Activated CD4-positive, alpha-beta T cell treated with anti-CD3 and anti-CD28 coated beads for 1 hour (primary cell): Measurements from ENCODE around the gene LYST.

Experiments used
- DNase-seq: peaks from one replicate; pipeline ENCODE4 v3.0.0-alpha.2; 2020

Gene LYST

DNA sequence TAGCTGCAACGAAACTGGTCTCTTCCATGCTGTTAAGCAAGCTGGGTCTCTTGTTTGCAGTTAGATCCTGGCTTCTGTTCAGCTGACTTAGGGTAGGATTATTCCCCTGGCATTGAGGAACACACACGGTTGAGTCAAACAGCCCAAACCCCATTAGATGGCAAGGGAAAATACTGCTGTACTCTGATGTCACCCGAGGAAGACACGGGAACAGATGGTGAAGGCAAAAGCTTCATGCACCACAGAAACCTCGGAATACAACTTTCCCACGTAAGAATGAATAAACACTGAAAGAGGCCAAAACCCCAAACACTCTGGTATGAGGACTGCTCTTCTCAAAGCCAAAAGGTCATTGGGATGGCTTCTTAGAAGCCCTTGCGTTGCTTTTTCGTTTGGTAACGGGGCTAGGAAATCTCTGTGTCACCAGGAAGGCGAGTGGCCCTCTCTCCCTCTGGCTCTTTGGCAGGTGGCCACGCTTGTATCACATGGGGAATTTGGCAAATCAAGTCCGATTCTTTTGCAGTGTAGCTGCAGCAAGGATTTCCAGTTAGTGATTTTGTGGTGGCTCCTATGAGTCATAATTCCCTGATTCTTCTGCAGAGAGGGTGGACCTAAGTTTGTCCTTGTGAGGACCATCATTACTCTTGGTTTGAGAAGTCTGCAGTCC, 16.7 kb upstream of the LYST start:
- no peak for DNase-seq

DNA sequence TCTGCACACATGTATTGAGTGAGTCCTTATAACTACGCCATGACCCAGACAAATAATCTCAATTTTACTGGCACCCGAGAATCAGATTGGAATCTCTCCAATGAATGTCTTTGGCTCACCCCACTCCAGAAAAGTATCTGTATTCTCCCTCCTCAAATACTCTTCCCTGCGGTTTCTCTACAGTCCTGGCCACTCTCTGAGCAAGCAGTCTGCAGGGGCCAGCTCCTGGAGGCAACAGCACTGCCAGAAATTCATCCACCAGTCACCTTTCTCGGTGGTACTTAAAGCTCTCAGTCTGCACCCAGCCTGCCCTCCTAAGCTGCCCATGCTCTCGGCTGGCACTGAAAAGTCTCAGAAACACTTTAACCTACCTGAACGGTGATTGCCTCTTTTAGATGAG, 16.1 kb upstream of the LYST start:
- DNase-seq: no peak

- DNase-seq: no peak
Observed at GRCh38 chr1:235881930-235882700, 15.4 kb upstream of the LYST start.

DNA sequence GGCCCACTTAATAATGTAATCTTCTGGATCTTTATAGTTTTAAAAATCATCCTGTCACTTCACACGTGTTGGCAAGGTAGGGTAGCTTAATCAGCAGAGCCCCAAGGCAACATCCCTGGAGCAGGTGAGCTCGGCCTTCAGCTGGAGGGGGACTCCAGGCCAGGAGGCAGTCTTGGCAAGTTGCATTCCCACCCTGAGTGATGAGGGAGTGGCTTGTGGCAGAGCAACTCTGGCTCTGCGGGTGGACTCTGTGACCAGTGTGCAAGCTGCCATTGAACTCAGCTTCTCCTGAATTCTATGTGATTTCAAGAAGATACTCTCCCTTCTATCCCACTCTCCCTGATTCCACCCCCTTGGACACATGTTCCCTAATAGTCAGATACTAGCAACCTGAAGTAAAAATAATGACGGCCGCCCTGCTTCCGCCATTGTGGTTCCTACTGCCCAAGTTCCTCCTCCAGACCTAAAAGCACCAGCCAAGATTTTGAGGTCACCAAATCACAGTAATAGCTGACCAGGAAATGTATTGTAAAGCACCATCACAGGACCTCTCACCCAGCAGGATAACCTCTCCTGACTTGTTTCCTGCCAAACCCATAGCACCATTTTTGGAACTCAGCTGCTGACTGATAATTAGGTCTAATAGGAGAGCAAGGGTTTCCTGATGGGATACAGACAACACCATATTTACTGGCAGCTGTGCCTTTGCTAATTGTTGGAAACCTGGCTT, 11.5 kb upstream of the LYST start:
- no peak for DNase-seq

- DNase-seq: no peak
Observed at GRCh38 chr1:235876402-235876841, 9.7 kb upstream of the LYST start.

DNA sequence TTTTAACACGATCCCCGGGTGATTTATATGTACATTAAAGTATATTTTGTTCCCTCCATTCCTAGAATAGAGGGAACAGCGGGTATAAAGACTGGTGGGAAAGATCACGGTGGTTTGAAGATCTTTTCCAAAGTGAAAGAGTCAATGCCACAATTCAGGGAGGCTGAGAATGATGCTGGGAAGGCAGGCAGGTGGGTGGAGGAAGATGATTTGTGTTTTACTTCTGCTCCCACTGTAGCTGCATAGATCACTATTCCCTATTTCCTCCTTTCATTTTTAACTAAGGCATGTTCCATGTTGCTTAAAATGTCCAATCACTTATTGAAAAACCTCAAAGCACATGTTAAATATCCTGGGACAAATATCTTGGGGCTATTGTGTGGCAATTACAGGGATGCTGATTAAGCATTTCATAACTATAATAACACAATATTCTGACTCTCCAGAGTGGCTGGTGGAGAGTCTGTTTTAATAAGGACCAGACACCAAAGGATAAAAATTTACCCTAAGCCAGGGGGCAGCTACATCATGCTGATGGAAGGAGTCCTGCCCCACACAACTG, 8.4 kb upstream of the LYST start:
- DNase-seq: no peak

GRCh38 chr1:235874261-235874660, 7.6 kb upstream of the LYST start:
- no peak for DNase-seq

DNA sequence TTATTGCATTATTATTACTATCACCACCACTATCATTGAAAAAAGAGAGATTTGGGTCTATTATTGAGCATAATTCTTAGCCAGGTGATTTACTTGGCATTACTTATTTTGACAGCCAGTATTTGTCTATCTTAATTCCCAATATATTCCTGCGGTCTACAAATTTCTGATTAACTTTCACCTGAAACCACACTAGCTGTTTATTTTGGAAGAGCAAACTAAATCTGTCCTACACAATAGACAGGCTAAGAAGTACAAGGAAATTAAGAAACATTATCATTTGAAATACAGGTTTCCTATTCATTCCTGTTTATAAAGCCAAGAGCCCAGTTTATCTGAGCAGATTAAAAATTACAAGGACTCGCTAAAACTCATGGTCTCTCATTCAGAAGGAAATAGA, 6.9 kb upstream of the LYST start:
- no peak for DNase-seq

DNA sequence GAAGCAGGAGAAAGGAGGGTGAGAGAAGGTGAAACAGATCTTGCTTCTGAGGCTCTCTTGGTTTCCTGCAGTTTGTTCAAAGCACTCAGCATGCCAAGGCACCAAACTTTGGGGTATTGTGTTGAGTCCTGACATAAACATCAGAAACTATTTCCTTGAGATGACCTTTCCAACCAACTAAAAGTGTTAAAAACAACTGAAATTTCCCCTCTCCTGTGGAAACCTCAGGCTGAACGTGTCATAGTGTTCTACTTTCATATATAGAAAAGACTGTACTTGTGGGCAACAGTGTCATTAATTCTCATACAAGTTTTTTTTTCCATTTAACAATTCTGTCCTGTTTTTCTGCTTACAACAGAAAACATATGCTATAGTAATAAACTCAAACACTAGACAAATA, 6.3 kb upstream of the LYST start:
- no peak for DNase-seq

- DNase-seq: no peak
Observed at GRCh38 chr1:235872270-235872669, 5.6 kb upstream of the LYST start.

DNA sequence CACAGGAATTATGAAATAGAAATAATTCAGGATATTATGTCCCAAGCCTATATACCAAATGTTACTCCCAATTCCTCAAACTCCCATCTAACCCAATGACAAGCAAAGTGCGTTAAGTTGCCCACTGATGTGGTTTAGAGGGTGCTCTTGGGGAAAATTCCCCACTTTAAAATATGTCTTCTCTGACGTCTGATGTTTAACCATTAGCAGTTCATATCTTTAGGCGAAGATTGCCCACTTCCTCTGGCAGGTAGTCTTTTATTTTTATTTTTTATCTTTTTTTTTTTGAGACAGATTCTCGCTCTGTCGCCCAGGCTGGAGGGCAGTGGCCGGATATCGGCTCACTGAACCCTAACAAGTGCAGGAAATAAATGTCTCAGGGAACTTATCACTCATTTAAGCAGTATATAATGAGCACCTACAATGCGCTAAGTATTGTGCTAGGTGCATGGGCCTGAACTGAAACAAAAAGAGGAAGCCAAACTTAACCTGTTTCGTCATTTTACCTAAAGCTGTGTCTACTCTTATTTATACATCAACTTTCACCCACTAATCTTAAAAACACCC, 1.3 kb upstream of the LYST start:
- peak; percentile 44 for DNase-seq

- DNase-seq: peak; percentile 97
Observed at GRCh38 chr1:235866913-235867845, 473 bp upstream of the LYST start.

- DNase-seq: no peak
Observed at GRCh38 chr1:235865565-235866204, 1.0 kb downstream of the LYST start.

DNA sequence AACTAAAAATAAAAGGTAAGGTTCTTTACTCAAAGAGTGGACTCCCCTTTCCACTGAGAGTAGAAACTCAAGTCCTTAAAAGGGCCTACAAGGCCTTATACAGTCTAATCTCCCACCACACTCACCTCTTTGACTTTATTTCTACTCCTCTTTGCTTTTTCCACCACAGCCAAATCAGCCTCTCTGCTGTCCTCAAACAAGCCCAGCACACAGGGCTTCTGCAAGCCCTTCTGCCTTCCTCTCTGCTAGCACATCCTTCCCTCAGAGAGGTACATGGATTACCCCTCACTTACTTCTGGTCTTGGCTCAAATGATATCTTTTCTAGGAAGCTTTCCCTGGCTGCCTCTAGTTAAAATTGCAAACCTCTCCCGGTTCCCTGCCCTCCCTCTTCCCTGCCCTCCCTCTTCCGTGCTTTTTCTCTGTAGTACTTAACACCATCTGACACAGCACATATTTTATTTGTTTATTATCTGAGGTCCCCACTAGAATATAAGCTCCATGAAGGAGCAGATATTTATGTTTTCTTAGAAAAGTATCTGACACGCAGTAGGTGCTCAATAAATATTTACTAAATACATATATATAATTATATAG, 1.7 kb downstream of the LYST start:
- DNase-seq: no peak

DNA sequence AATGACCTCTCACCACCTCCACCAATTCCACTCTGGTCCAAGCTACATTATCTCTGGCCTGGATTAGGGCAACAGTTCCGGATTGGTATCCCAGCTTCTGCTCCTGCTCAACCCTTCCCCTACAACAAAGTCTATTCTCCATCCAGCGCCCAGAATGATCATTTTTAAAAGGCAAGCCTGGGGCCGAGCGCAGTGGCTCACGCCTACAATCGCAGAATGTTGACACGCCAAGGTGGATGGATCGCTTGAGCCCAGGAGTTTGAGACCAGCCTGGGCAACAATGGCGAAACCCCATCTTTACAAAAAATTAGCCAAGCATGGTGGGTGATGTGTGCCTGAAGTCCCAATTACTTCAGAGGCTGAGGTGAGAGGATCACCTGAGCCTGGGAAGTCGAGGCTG, 2.2 kb downstream of the LYST start:
- no peak for DNase-seq

- no peak for DNase-seq
Observed at GRCh38 chr1:235863699-235864093, 3.0 kb downstream of the LYST start.

- DNase-seq: no peak
Observed at GRCh38 chr1:235861857-235862256, 4.8 kb downstream of the LYST start.

GRCh38 chr1:235860829-235861228, 5.9 kb downstream of the LYST start:
- no peak for DNase-seq

- no peak for DNase-seq
Observed at GRCh38 chr1:235859789-235860188, 6.9 kb downstream of the LYST start.

DNA sequence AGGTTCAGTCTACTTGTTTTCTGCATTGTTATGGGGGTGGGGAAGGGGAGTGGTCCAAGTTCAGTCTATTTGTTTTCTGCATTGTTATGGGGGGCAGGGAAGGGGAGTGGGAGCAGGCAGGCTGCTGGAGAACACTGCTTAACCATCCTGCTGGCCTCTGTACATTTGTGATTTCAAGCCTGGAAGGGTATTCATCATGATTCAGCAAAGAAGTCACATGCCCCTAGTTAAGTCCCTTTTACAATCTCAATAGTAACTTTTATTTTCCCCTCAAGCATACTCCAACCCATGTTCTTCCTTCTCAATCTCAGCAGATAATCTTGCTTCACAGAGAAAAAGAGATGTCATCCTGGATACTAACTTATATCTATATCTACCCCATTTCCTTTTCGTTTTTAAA, 7.9 kb downstream of the LYST start:
- DNase-seq: no peak

GRCh38 chr1:235857756-235858155, 8.9 kb downstream of the LYST start:
- DNase-seq: no peak
